ENCODE results near the gene NKAP.

- TF ChIP-seq SUZ12 (IDR thresholded peaks at IDR 0.05; ENCODE audit: extremely low read depth, insufficient read depth, insufficient read length) (no peak), ZNF274 (IDR thresholded peaks at IDR 0.05; ENCODE audit: low read depth, low read length) (no peak), YY1 (IDR thresholded peaks at IDR 0.05; ENCODE audit: insufficient read depth, insufficient read length) (no peak)
Observed at GRCh38 chrX:119900976-119901375, 42.6 kb downstream of the NKAP start.
